WTC11 (cell line): ENCODE results near the gene CBFA2T2. TPM values are rescaled to one million over a fixed set of nuclear protein-coding genes. Genes with fewer than 3 reads are reported as not detected.

Experiments used
- ATAC-seq: fragments of 200-7000 bp; cut with Tn5 transposase; 2 replicates; pipeline ENCODE4 v1.10.0; 2021; ENCODE audit warnings: mild to moderate bottlenecking, moderate library complexity
- CTCF ChIA-PET: fragments of 300-600 bp; sonication (Branson Sonifier 250); formaldehyde crosslinking; loops from one replicate; lab custom pipeline; 2021; ENCODE audit warnings: antibody characterized with exemption; lab: Charles Lee
- POLR2A ChIA-PET: fragments of 350-600 bp; sonication (Branson Sonifier 250); formaldehyde crosslinking; loops from one replicate; lab custom pipeline; 2021; ENCODE audit warnings: antibody characterized with exemption; lab: Charles Lee
- DNase-seq: peaks from one replicate; pipeline ENCODE4 v3.0.0; 2021; ENCODE audit warnings: low spot score
- H3K27ac Mint-ChIP-seq: 2 replicates; pipeline ENCODE4 v1.8.0; 2021; ENCODE audit warnings: mixed read lengths
- H3K27me3 Mint-ChIP-seq: 2 replicates; pipeline ENCODE4 v1.8.0; 2021; ENCODE audit warnings: low read depth, mild to moderate bottlenecking, moderate library complexity, mixed read lengths
- H3K36me3 Mint-ChIP-seq: 2 replicates; pipeline ENCODE4 v1.8.0; 2021; ENCODE audit warnings: mixed read lengths
- H3K4me1 Mint-ChIP-seq: 2 replicates; pipeline ENCODE4 v1.8.0; 2022; ENCODE audit warnings: mixed read lengths
- H3K4me3 Mint-ChIP-seq: 2 replicates; pipeline ENCODE4 v1.8.0; 2021; ENCODE audit warnings: mild to moderate bottlenecking, moderate library complexity, mixed read lengths
- H3K9me3 Mint-ChIP-seq: 2 replicates; pipeline ENCODE4 v1.8.0; 2021; ENCODE audit warnings: mixed read lengths
- AR ChIP-seq: fragments of 250-450 bp; sonication (Bioruptor Pico); IDR thresholded peaks from 2 replicates; pipeline ENCODE4 v1.9.0; 2021; ENCODE audit warnings: mild to moderate bottlenecking
- FOXJ3 ChIP-seq: sonication (generic); formaldehyde crosslinking; IDR thresholded peaks from 2 replicates; pipeline ENCODE4 v1.9.0; 2021; ENCODE audit warnings: missing genetic modification reagents, mild to moderate bottlenecking, borderline replicate concordance
- HMGA2 ChIP-seq: fragments of 250-450 bp; sonication (Bioruptor Pico); IDR thresholded peaks from 2 replicates; pipeline ENCODE4 v1.4.0; 2021; ENCODE audit warnings: mild to moderate bottlenecking, moderate library complexity
- MLX ChIP-seq: sonication (generic); formaldehyde crosslinking; IDR thresholded peaks from 2 replicates; pipeline ENCODE4 v1.8.1; 2023; ENCODE audit warnings: mild to moderate bottlenecking, missing genetic modification reagents, moderate library complexity
- NFE2L1 ChIP-seq: sonication (generic); formaldehyde crosslinking; IDR thresholded peaks from 2 replicates; pipeline ENCODE4 v1.8.1; 2023; ENCODE audit warnings: missing genetic modification reagents
- NR1H2 ChIP-seq: sonication (generic); formaldehyde crosslinking; IDR thresholded peaks from 2 replicates; pipeline ENCODE4 v1.9.0; 2021; ENCODE audit warnings: mild to moderate bottlenecking, moderate library complexity, missing genetic modification reagents
- SP1 ChIP-seq: sonication (generic); formaldehyde crosslinking; conservative IDR thresholded peaks from 2 replicates; pipeline ENCODE4 v1.8.1; 2022; ENCODE audit warnings: missing genetic modification reagents
- TCF7 ChIP-seq: sonication (generic); formaldehyde crosslinking; IDR thresholded peaks from 2 replicates; pipeline ENCODE4 v1.8.0; 2022; ENCODE audit warnings: mild to moderate bottlenecking, low read depth, missing genetic modification reagents, moderate library complexity
- ZNF423 ChIP-seq: fragments of 250-450 bp; sonication (Bioruptor Pico); IDR thresholded peaks from 2 replicates; pipeline ENCODE4 v2.1.2; 2022; ENCODE audit warnings: mild to moderate bottlenecking, moderate library complexity
- ZNF512 ChIP-seq: sonication (generic); formaldehyde crosslinking; IDR thresholded peaks from 2 replicates; pipeline ENCODE4 v1.8.1; 2022; ENCODE audit warnings: missing genetic modification reagents, borderline replicate concordance
- total RNA-seq: library from RNA; stranded (reverse); gene quantifications from 3 replicates; pipeline ENCODE4 v1.2.3, GENCODE V29; 2021
- TF ChIP-seq, protein P1 (sequence below): sonication (generic); formaldehyde crosslinking; IDR thresholded peaks from 2 replicates; pipeline ENCODE4 v1.8.0; 2022; ENCODE audit warnings: mild to moderate bottlenecking, missing genetic modification reagents
- TF ChIP-seq, protein P2 (sequence below): fragments of 250-450 bp; sonication (Bioruptor Pico); conservative IDR thresholded peaks from 2 replicates; pipeline ENCODE4 v1.9.0; 2021; ENCODE audit warnings: mild to moderate bottlenecking
- TF ChIP-seq, protein P3 (sequence below): sonication (generic); formaldehyde crosslinking; IDR thresholded peaks from 2 replicates; pipeline ENCODE4 v1.8.1; 2022; ENCODE audit warnings: mild to moderate bottlenecking, missing genetic modification reagents, moderate library complexity, borderline replicate concordance
- TF ChIP-seq, protein P4 (sequence below): fragments of 250-450 bp; sonication (Bioruptor Pico); IDR thresholded peaks from 2 replicates; pipeline ENCODE4 v1.8.0; 2021; ENCODE audit warnings: mild to moderate bottlenecking

CBFA2T2 gene
- total RNA-seq, 1 experiment from 2014 or later, result 22.1 TPM

DNA sequence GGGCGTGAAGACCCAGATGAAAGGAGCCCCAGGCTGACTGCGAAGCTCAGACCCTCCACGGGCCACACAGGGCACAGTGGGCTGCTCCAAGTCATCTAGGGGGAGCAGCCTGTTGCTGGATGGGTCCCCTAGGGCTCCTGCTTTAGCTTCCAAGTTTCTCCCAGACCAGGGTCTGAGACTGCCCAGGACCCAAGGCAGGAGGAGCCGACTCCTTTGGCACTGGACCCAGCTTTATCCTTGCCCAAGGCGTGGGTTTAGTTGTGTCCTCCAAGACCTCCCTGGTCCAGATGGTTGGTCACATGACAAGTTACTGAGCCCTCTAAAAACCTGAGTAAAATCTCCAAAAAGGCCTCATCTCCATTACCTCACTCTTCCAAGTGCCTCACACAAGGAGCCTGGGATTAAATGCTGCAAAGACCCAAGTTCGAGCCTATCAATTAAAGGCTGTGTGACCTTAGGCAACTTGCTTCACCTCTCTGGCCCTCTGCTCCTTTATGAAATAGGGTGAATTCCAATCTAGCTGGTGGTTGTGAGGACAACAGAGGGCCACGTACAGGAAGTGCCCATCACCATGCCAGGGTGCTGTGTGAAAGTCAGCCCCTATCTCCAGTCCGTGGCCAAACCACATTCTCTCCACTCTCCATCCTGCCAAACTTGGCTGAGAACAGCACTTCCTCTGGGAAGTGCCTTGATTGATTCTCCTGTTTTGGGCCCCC is 181.8 kb downstream of the CBFA2T2 start (continued):
- no peak for TF ChIP-seq AR

GRCh38 chr20:33672426-33673113 is 182.7 kb downstream of the CBFA2T2 start:
- ATAC-seq (no peak), DNase-seq (no peak)
- no peak overlapping the region for H3K27ac Mint-ChIP-seq
- no peak for TF ChIP-seq FOXJ3 (CRISPR knock-in tag)
- TF ChIP-seq, protein P1, sequence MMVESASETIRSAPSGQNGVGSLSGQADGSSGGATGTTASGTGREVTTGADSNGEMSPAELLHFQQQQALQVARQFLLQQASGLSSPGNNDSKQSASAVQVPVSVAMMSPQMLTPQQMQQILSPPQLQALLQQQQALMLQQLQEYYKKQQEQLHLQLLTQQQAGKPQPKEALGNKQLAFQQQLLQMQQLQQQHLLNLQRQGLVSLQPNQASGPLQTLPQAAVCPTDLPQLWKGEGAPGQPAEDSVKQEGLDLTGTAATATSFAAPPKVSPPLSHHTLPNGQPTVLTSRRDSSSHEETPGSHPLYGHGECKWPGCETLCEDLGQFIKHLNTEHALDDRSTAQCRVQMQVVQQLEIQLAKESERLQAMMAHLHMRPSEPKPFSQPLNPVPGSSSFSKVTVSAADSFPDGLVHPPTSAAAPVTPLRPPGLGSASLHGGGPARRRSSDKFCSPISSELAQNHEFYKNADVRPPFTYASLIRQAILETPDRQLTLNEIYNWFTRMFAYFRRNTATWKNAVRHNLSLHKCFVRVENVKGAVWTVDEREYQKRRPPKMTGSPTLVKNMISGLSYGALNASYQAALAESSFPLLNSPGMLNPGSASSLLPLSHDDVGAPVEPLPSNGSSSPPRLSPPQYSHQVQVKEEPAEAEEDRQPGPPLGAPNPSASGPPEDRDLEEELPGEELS, result no peak
- peak; percentile 94 for TF ChIP-seq ZNF423 (CRISPR knock-in tag)
- CTCF ChIA-PET, result interaction anchor here (0.8 to 2.4 kb wide), 4 partner anchors 19 to 215 kb away, joined by 3 to 9 read pairs (median 4); no protein-coding TSS in a partner anchor
- H3K4me1 Mint-ChIP-seq, result peaks cover 31% of the 10 kb centered on the region
- peaks cover 13% of the 10 kb centered on the region for H3K36me3 Mint-ChIP-seq
- H3K9me3 Mint-ChIP-seq, result no peaks in the 10 kb centered on the region
- POLR2A ChIA-PET, result interaction anchor here (0.5 kb wide), 1 partner anchor 22 kb away, joined by 3 read pairs; no protein-coding TSS in a partner anchor
- H3K27me3 Mint-ChIP-seq, result no peaks in the 10 kb centered on the region; the same call in 1 of the 2 replicates
- H3K4me3 Mint-ChIP-seq, result peak overlapping the region; percentile 92

GRCh38 chr20:33673114-33673409 is 183.2 kb downstream of the CBFA2T2 start:
- Mint-ChIP-seq H3K4me3 (peak overlapping the region; percentile 92), H3K36me3 (peaks cover 18% of the 10 kb centered on the region), H3K27me3 (no peaks in the 10 kb centered on the region; the same call in 1 of the 2 replicates), H3K27ac (no peak overlapping the region), H3K4me1 (peaks cover 31% of the 10 kb centered on the region), H3K9me3 (no peaks in the 10 kb centered on the region)
- DNase-seq (no peak), ATAC-seq (no peak)
- CTCF ChIA-PET, result interaction anchor here (0.8 to 1.7 kb wide), 3 partner anchors 20 to 216 kb away, joined by 3 to 5 read pairs (median 4); no protein-coding TSS in a partner anchor
- POLR2A ChIA-PET, result interaction anchor here (0.5 kb wide), 1 partner anchor 21 kb away, joined by 3 read pairs; no protein-coding TSS in a partner anchor
- TF ChIP-seq FOXJ3 (CRISPR knock-in tag) (no peak), HMGA2 (CRISPR knock-in tag) (no peak), NR1H2 (CRISPR knock-in tag) (no peak), MLX (CRISPR knock-in tag) (no peak), TCF7 (CRISPR knock-in tag) (no peak), ZNF512 (CRISPR knock-in tag) (no peak), NFE2L1 (CRISPR knock-in tag) (no peak), SP1 (CRISPR knock-in tag) (no peak)
- TF ChIP-seq, protein P2, sequence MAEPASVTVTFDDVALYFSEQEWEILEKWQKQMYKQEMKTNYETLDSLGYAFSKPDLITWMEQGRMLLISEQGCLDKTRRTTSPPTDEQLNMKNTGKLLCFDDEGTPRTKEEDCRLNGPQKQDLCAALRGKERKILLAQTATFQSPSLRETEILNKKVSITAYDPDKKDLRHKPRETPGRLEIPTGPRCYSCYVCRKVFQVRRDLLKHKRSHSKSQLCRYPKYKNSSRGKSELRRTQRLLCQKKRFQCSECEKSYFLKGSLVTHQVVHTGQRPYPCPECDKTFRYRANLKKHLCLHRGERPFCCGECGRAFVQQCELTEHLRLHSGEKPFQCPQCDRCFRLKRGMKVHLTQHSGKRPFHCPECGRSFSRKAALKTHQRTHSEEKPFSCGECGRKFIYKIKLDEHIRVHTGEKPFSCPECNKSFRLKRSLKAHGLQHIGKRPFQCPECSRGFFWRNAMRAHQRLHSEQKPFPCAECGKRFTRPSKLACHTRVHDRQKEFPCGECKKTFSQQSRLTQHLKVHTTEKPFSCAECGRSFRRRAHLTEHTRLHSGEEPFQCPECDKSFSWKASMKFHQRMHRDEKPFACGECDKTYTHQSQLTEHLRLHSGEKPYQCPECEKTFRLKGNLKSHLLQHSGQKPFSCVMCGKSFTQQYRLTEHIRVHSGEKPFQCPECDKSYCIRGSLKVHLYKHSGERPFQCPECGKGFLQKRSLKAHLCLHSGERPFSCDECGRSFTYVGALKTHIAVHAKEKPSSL, result no peak
- TF ChIP-seq, protein P3, sequence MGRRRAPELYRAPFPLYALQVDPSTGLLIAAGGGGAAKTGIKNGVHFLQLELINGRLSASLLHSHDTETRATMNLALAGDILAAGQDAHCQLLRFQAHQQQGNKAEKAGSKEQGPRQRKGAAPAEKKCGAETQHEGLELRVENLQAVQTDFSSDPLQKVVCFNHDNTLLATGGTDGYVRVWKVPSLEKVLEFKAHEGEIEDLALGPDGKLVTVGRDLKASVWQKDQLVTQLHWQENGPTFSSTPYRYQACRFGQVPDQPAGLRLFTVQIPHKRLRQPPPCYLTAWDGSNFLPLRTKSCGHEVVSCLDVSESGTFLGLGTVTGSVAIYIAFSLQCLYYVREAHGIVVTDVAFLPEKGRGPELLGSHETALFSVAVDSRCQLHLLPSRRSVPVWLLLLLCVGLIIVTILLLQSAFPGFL (CRISPR knock-in tag), result no peak
- TF ChIP-seq, protein P1, result no peak
- TF ChIP-seq, protein P4, sequence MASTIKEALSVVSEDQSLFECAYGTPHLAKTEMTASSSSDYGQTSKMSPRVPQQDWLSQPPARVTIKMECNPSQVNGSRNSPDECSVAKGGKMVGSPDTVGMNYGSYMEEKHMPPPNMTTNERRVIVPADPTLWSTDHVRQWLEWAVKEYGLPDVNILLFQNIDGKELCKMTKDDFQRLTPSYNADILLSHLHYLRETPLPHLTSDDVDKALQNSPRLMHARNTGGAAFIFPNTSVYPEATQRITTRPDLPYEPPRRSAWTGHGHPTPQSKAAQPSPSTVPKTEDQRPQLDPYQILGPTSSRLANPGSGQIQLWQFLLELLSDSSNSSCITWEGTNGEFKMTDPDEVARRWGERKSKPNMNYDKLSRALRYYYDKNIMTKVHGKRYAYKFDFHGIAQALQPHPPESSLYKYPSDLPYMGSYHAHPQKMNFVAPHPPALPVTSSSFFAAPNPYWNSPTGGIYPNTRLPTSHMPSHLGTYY (CRISPR knock-in tag), result no peak
